ENCODE data around the gene CST4. TPM values are rescaled to one million over a fixed set of nuclear protein-coding genes. Genes with fewer than 3 reads are reported as not detected.
A peak's percentile ranks its signal among the peaks of the same experiment; 100 is the strongest.

Gene CST4
- total and polyA plus RNA-seq, 7 donors = not detected

DNA sequence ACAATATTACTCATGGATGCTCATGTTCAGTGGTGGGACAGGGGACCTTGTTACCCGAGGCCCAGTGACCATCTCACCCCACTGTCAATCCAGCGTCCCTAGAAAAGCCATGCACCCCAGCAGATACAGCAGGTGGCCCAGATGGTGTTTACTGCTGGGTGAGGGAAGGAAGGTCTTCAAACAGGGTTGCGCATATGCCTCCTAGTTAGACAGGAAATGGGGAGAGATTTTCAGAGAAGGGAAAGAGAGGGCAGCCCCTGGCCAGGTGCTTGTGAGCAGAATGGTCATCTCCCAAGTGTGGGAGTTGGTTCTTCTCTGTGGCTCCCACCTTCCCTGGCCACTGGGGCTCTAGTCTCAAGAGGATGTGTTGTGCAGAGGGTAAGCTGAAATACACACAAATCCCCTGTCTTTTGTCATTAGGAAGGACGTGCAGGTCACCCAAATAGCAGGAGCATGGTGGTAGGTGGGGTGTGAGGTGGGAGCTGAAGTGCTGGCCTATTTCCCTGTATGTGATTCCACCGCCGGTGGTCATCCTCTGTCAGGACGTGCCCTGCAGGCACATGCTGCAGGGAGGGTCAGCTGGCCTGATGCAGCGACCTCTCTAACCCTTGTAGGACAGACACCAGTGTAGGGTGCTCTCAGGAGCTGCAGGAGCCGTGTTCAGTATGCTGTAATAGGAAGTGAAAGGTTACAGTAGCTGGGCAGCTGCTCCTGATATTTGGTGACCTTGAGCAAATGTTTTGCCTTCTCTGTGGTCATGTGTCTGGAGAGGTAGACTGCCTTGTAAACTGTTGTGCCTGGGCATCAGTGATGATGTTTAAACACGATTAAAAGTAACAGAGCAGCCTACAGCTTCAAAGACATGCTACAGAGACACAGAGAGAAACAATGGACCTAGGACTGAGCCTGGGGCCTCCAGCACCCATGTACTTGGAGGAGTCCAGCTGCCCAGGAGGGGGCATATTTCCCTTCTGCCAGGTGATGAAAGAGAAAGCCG lies 47.9 kb downstream of the CST4 start:
- no peak for DNase-seq
- intact Hi-C loops (cut with DNase I) = no loop called here
- 52 to 58% (median 57%) methylated on average over 11 of the region's 11 CpGs for WGBS, 3 donors
- H3K4me1 ChIP-seq = peaks cover 41% of the 10 kb centered on the region
- no peak for ATAC-seq
- no peaks in the 10 kb centered on the region for H3K9me3 ChIP-seq
- H3K36me3 ChIP-seq (ENCODE audit: insufficient read depth in 1 of 2, low read depth in 1 of 2) = no peaks in the 10 kb centered on the region
- TF ChIP-seq, protein P1, sequence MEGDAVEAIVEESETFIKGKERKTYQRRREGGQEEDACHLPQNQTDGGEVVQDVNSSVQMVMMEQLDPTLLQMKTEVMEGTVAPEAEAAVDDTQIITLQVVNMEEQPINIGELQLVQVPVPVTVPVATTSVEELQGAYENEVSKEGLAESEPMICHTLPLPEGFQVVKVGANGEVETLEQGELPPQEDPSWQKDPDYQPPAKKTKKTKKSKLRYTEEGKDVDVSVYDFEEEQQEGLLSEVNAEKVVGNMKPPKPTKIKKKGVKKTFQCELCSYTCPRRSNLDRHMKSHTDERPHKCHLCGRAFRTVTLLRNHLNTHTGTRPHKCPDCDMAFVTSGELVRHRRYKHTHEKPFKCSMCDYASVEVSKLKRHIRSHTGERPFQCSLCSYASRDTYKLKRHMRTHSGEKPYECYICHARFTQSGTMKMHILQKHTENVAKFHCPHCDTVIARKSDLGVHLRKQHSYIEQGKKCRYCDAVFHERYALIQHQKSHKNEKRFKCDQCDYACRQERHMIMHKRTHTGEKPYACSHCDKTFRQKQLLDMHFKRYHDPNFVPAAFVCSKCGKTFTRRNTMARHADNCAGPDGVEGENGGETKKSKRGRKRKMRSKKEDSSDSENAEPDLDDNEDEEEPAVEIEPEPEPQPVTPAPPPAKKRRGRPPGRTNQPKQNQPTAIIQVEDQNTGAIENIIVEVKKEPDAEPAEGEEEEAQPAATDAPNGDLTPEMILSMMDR (IDR thresholded peaks at IDR 0.05) = no peak
- peak overlapping the region; percentile 83 for H3K27ac ChIP-seq
- H3K27me3 ChIP-seq (ENCODE audit: insufficient read depth in 3 of 3, low read length in 2 of 3) = no peaks in the 10 kb centered on the region
- H3K4me3 ChIP-seq = no peak overlapping the region

GRCh38 chr20:23640018-23640601 lies 48.7 kb downstream of the CST4 start:
- Histone ChIP-seq H3K4me3 (no peak overlapping the region), H3K9me3 (no peaks in the 10 kb centered on the region), H3K27ac (no peak overlapping the region), H3K36me3 (ENCODE audit: insufficient read depth in 1 of 2, low read depth in 1 of 2) (no peaks in the 10 kb centered on the region), H3K4me1 (peaks cover 45% of the 10 kb centered on the region), H3K27me3 (ENCODE audit: insufficient read depth in 3 of 3, low read length in 2 of 3) (no peaks in the 10 kb centered on the region)
- no peak for DNase-seq
- intact Hi-C loops (cut with DNase I) = no loop called here
- no peak for ATAC-seq
- WGBS, 3 donors = 84 to 86% (median 84%) methylated on average over 8 of the region's 8 CpGs
- TF ChIP-seq, protein P1 (IDR thresholded peaks at IDR 0.05) = no peak

DNA sequence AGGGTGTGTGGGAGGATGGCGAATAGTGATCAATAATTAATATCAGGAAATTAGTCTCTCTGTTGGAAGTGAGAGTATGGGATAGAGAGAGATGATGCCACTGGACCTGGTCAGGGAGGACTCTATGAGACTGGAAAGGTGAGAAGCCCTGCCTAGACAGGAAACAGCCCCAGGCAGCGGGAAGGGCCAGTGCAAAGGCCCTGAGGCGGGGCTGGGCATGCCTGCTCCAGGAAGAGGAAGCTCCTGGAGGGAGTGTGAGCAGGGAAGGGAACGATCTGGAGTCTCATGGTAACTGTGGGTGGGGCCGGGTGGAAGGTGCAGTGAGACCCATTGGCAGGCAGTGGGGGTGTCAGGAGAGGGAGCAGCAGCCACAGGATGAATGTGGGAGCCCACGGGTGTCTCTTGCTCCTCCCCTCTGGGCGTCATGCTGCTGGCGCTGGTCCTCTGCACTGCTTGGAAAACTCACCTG lies 49.3 kb downstream of the CST4 start:
- whole genome bisulfite sequencing, 3 donors = 86 to 87% (median 86%) methylated on average over 8 of the region's 8 CpGs
- Histone ChIP-seq H3K36me3 (ENCODE audit: insufficient read depth in 1 of 2, low read depth in 1 of 2) (no peaks in the 10 kb centered on the region), H3K27me3 (ENCODE audit: insufficient read depth in 3 of 3, low read length in 2 of 3) (no peaks in the 10 kb centered on the region), H3K27ac (no peak overlapping the region), H3K4me1 (peaks cover 50% of the 10 kb centered on the region), H3K9me3 (no peaks in the 10 kb centered on the region), H3K4me3 (no peak overlapping the region)
- no peak for DNase-seq
- TF ChIP-seq, protein P1 (IDR thresholded peaks at IDR 0.05) = no peak
- no peak for ATAC-seq
- intact Hi-C loops (cut with DNase I) = loop anchor here in 1 of 2 donors (5.0 to 10.0 kb wide), 2 partner anchors 277 to 485 kb away; partner anchors contain the start of gene GZF1

DNA sequence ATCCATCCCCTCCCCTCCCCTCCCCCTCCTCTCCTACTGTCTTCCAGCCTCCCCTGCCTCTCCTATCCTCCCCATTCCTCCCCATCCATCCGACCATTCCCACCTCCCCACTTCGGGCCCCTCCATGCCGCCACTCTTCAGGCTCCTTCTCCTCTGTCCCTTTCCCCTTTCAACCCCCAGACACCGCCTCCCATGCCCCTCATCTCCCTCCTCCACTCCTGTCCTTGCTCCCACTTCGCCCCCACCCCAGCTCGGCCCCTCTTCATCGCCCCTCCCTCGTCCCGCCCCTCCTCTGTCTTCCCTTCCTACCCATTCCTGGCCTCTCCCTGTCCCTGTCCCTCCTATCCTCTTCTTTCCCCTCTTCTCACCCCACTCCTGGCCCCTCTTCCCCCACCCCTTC lies 50.5 kb downstream of the CST4 start:
- no peak for DNase-seq
- H3K36me3 ChIP-seq (ENCODE audit: insufficient read depth in 1 of 2, low read depth in 1 of 2) = peaks cover 0 to 12% of the 10 kb centered on the region in 2 donors
- intact Hi-C loops (cut with DNase I) = loop anchor here in 1 of 2 donors (5.0 to 10.0 kb wide), 2 partner anchors 276 to 484 kb away; partner anchors contain the start of gene GZF1
- peaks cover 61% of the 10 kb centered on the region for H3K4me1 ChIP-seq
- no peak for ATAC-seq
- TF ChIP-seq, protein P1 (IDR thresholded peaks at IDR 0.05) = no peak
- no peak overlapping the region for H3K4me3 ChIP-seq
- H3K9me3 ChIP-seq = no peaks in the 10 kb centered on the region
- 65 to 79% (median 78%) methylated on average over 9 of the region's 9 CpGs for WGBS, 3 donors
- no peaks in the 10 kb centered on the region for H3K27me3 ChIP-seq (ENCODE audit: insufficient read depth in 3 of 3, low read length in 2 of 3)
- H3K27ac ChIP-seq = no peak overlapping the region

Measured in psoas muscle (tissue), 8 donors.